Right cardiac atrium (tissue), 5 donors: ENCODE data around the gene GTF3C1. TPM values are rescaled to one million over a fixed set of nuclear protein-coding genes. Genes with fewer than 3 reads are reported as not detected.

Experiments
- ATAC-seq, 2 donors: fragments of 200-7000 bp; cut with Tn5 transposase; one replicate each; pipeline versions ENCODE4 v1.8.0 to v1.9.1; 2020; ENCODE audit warnings: moderate library complexity in 2 of 2, mild to moderate bottlenecking in 1 of 2
- DNase-seq, 3 donors: peaks; one replicate each; pipeline ENCODE4 v3.0.0-alpha.2; 2020
- H3K27ac ChIP-seq: one replicate; pipeline ENCODE4 v1.5.1; 2013; ENCODE audit warnings: mild to moderate bottlenecking, low read length, control low read depth, moderate library complexity
- H3K27me3 ChIP-seq: one replicate; pipeline ENCODE4 v1.6.1; 2013; ENCODE audit not compliant: control insufficient read depth, insufficient read depth
- H3K4me1 ChIP-seq: one replicate; pipeline ENCODE4 v1.6.1; 2013; ENCODE audit warnings: low read length; ENCODE audit not compliant: control insufficient read depth, insufficient read depth
- H3K4me3 ChIP-seq: one replicate; pipeline ENCODE4 v1.5.1; 2013; ENCODE audit warnings: low read length, control low read depth
- H3K9me3 ChIP-seq: one replicate; pipeline ENCODE4 v1.6.1; 2013; ENCODE audit warnings: low read length; ENCODE audit not compliant: control insufficient read depth
- WGBS: extraction: QIAGEN DNeasy Blood & Tissue Kit; methylation state at CpG from one replicate; pipeline ENCODE4 v1.1.7; 2013; 5-methylcytosine and 5-hydroxymethylcytosine counted together
- intact Hi-C, 4 donors: fragments of 100-400 bp; cut with DNase I; formaldehyde crosslinking; loops; one replicate each; pipeline versions ENCODE4 v1.11.0 to v1.14.0; 2022 to 2023
- polyA plus RNA-seq: library from polyadenylated mRNA; stranded (reverse); fragments of 200-250 nt; gene quantifications from one replicate; pipeline ENCODE4 v1.2.3, GENCODE V29; 2013
- total RNA-seq, 4 donors: library from RNA; stranded (reverse); fragmentation: NEBNext Ultra II Directional; extraction: Animal tissue kit (Norgen Biotek cat#: 25700); gene quantifications; one replicate each; pipeline ENCODE4 v1.2.1, GENCODE V29; 2021
- donor health status: healthy with polysubstance abuse.
- donor health status: DM: no; HTN: yes; CAD: no.
- donor health status: DM: no; HTN: no; CAD: no.
- donor health status: DM: no; HTN: yes; CAD: no; lungs with severe emphysema.
- donor health status: DM: yes; HTN: yes; CAD: no.

Gene GTF3C1
- total and polyA plus RNA-seq, 5 donors, result 49.0 to 58.6 (median 56.6) TPM

DNA sequence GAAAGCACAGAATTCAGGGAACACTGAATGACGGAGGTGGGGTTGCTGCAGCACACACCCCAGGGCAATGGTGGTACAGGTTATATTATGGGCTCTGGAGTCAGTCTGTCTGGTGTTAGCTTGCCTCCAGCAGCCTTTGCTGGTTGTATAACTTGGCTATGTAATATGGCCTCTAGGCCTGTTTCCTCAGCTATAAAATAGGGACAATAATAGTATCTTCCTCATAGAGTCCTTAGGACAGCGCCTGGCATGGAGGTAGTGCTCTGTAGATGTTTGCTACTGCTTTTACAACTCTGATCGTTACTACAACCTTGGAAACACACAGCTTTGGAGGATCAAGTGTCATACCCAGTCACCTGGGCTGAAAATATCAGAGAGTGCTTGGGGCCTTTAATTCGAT lies 31.5 kb downstream of the GTF3C1 start:
- intact Hi-C loops, result no loop called here
- Histone ChIP-seq H3K4me1 (no peaks in the 10 kb centered on the region), H3K27ac (no peak overlapping the region), H3K4me3 (no peak overlapping the region), H3K27me3 (no peaks in the 10 kb centered on the region), H3K9me3 (no peaks in the 10 kb centered on the region)
- WGBS, result 94% methylated on average over 4 of the region's 4 CpGs
- ATAC-seq (no peak), DNase-seq (no peak)

DNA sequence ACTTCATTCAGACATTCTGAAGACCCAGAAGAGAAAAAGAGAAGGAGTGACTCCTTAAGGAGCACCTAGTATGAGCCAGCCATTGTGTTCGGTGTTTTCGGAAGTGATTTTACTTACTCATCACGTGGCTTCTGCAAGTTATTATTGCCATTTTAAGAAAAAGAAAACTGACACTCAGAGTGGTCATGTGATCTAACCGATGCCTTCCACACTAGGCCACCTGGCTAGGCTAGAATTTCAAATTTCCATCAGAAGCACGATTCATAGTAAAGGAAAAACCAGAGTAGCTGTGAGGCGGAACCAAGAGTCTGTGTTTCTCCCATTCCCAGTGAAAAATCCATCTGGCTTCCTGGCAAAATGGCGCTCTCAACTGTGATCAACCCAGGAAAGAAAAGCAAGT lies 32.0 kb downstream of the GTF3C1 start:
- Histone ChIP-seq H3K27me3 (no peaks in the 10 kb centered on the region), H3K4me3 (no peak overlapping the region), H3K27ac (no peak overlapping the region), H3K9me3 (no peaks in the 10 kb centered on the region), H3K4me1 (no peaks in the 10 kb centered on the region)
- intact Hi-C loops, result no loop called here
- ATAC-seq, result no peak
- 96% methylated on average over 7 of the region's 7 CpGs for WGBS
- DNase-seq, result no peak

DNA sequence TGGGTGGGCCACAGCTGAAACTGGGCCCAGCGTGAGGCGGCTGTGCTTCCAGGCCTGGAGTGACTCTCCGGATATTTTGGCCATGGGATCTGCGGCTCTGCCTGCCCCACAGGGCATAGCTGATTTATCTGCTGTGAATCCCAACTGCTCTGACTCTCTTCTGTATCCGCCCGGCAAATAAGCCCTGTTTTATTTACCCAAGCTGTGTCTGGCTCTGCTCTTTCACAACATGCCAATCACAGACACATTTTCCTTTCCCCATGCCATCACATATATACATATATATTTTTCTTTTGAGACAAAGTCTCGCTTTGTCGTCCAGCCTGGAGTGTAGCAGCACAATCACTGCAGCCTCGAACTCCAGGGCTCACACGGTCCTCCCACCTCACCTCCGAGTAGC lies 33.3 kb downstream of the GTF3C1 start:
- intact Hi-C loops, result no loop called here

DNA sequence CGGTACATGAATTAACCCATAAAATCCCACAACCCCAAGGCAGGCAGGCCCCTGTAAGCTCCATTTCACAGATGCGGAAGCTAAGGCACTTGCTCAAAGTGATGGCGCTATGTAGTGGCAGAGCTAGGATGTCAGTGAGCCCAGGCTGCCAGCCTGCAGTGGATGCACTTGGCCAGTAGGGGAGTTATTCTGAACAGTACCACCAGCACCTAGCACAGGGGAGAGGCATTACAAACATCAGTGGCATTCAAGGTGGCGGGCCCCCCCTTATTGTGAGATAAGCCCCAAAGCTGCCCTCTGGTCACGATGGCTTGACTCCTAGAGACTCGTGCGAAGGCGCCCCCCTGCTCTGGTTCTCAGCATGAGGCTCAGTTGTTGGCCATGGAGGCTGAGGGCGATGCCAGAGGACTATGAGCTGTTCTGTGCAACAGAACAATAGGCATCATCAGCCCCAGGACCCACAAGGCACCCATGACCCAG lies 33.8 kb downstream of the GTF3C1 start:
- intact Hi-C loops, result no loop called here
- no peaks in the 10 kb centered on the region for H3K9me3 ChIP-seq
- H3K27me3 ChIP-seq, result no peaks in the 10 kb centered on the region
- H3K4me3 ChIP-seq, result no peak overlapping the region
- 74% methylated on average over 9 of the region's 9 CpGs for WGBS
- ATAC-seq, result peak; percentile 2 to 28
- no peaks in the 10 kb centered on the region for H3K4me1 ChIP-seq
- peak in 1 of 3 donors; percentile 67 for DNase-seq
- no peak overlapping the region for H3K27ac ChIP-seq

More for the DNA sequence above, 33.3 kb downstream of the GTF3C1 start:
- no peaks in the 10 kb centered on the region for H3K27me3 ChIP-seq
- H3K27ac ChIP-seq, result no peak overlapping the region
- H3K4me3 ChIP-seq, result no peak overlapping the region
- ATAC-seq (no peak), DNase-seq (no peak)
- no peaks in the 10 kb centered on the region for H3K9me3 ChIP-seq
- 88% methylated on average over 11 of the region's 11 CpGs for WGBS
- H3K4me1 ChIP-seq, result no peaks in the 10 kb centered on the region

DNA sequence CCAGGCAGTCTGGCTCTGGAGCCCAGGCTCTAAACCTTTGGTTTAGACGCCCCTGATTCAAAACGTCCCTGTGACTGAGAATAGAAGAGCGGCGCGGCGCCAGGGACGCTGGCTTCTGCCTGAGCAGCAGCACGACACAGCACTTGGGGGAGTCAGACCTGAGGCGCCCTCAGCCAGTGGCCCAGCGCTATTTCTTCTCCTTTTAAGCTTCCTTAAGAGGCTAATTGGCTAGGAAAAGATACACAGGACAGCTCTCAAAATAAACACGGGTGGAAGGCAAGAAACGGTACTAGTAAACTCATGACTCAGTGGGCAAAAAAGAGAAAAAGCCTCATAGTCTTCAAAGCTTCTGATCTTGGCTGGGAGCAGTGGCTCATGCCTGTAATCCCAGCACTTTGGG lies 34.9 kb downstream of the GTF3C1 start:
- H3K4me3 ChIP-seq, result no peak overlapping the region
- intact Hi-C loops, result no loop called here
- H3K27ac ChIP-seq, result peak overlapping the region; percentile 22
- peak in 2 of 3 donors; percentile 37 to 79 for DNase-seq
- peak; percentile 22 to 37 for ATAC-seq
- H3K4me1 ChIP-seq, result no peaks in the 10 kb centered on the region
- no peaks in the 10 kb centered on the region for H3K27me3 ChIP-seq
- H3K9me3 ChIP-seq, result no peaks in the 10 kb centered on the region
- 81% methylated on average over 12 of the region's 12 CpGs for WGBS

DNA sequence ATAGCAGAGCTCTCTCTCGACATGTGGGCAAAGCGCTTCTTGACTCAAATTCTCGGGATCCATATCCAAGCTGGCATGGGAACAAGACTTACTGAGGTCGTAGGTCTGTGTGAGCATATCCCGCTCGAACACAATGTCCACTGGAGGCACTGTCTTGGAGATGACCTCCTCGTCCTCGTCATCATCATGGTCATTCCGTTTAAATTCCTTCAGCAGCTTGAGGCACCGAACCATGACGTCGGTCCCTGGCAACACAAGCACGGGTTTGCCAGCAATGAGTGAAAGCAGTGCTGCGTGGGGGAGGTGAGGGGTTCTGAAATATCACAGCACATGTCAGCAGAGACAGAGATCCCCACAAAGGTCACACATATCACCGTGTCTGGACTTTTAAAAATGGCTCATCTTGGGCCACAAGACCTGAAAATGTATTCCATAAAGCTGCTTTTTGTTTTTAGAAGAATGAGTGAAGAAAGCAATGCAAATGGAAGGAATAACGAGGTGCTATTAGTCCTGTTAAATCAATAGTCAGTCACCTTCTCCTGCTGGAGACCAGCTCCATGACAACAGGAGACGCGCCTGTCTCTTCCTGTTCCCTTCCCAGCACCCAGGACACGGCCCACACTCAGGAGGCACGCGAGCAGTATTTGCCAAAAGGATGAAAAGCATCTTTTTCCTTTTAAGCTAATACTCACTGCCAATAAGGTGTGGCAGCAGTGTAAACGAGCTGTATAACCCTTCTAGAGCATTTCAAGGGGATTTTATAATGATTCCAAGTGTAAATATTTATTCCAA lies 37.9 kb downstream of the GTF3C1 start:
- DNase-seq (peak in 2 of 3 donors; percentile 74 to 76), ATAC-seq (peak; percentile 16 to 75)
- WGBS, result 64% methylated on average over 22 of the region's 22 CpGs
- intact Hi-C loops, result no loop called here
- Histone ChIP-seq H3K27me3 (no peaks in the 10 kb centered on the region), H3K4me3 (no peak overlapping the region), H3K9me3 (no peaks in the 10 kb centered on the region), H3K4me1 (no peaks in the 10 kb centered on the region), H3K27ac (peak overlapping the region; percentile 42)

DNA sequence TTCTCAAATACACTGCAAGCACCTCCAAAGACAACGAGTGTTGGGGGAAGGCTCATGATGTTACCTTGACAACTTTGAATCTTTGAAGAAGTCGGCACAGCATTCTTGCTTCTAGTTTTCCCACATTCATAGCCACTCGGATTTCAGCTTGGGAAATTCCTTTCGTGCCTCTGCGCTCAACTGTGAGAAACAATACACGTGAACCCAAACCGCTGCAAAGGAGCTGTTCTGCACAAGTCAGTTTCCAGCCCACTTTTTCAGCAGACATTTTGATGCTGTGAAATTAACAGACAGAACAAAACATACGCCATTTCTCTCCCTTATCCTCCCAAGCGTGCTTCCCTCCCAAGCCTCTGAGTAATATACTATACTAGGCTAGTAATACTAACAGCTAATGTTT lies 41.2 kb downstream of the GTF3C1 start:
- Histone ChIP-seq H3K9me3 (no peaks in the 10 kb centered on the region), H3K27me3 (no peaks in the 10 kb centered on the region), H3K4me3 (no peak overlapping the region), H3K27ac (no peak overlapping the region), H3K4me1 (no peaks in the 10 kb centered on the region)
- intact Hi-C loops, result no loop called here
- no peak for ATAC-seq
- WGBS, result 93% methylated on average over 9 of the region's 9 CpGs
- no peak for DNase-seq

DNA sequence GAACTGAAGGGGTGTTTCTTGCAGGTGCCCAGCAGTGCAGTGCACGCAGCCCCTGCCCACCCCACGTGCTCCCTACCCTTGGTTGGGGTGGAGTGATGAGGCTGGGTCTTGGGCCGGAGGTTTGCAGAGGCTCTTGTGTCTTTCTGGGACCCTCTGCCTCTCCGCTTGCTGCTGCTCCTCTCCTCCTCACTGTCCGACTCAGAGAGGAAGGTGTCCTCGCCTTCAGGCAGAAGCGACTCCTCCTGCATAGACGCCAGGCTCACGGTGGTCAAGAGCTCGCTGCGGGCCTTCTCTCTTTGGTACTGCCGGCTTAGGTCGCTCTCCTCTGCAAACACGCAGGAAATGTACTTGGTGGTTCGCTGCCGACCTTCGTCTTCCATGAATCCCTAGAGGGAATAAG lies 42.9 kb downstream of the GTF3C1 start:
- Histone ChIP-seq H3K4me1 (no peaks in the 10 kb centered on the region), H3K9me3 (no peaks in the 10 kb centered on the region), H3K27me3 (no peaks in the 10 kb centered on the region), H3K4me3 (no peak overlapping the region), H3K27ac (no peak overlapping the region)
- no peak for DNase-seq
- no peak for ATAC-seq
- intact Hi-C loops, result no loop called here
- 95% methylated on average over 17 of the region's 17 CpGs for WGBS

DNA sequence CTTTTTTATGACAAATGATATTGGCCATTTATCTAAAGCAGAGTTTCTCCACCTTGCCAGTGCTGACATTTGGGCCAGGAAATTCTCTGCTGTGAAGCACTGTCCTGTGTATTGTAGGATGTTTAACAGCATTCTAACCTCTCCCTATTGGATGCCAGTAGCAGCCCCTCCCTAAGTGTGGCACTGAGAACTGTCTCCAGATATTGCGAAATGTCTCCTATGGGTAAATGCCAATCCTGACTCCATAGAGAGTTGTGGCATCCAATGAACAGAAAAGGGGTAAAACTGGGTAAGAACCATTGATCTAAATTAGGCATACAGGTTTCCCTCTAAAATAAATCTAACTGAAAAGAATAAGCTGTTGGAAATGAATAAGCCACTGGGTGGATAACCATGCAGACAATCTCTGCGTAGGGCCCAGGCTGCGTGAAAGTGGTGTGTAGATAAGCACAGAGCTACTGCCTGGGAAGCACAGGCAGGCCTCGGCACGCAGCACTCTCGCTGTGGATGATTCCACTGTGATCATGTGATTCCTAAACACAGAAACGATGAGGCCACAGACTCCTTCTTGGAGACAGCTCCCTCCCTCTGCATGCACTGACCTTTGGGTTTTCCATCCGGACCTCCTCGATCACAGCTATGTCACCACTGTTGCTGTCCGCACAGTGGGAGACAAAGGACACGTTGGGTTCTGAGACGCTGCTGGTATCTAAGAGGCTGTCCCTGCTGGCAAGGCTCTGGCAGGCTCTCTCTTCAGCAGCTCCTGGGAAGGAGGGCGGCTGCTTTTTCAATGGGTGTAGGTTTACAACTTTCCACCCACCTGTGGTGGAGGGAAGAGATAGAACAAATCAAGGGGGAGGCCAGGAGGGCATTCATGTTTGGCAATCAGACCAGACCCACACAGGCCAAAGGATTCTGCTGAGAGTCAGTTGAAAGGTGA lies 44.1 kb downstream of the GTF3C1 start:
- Histone ChIP-seq H3K4me1 (no peaks in the 10 kb centered on the region), H3K9me3 (no peaks in the 10 kb centered on the region), H3K27ac (peak overlapping the region; percentile 70), H3K27me3 (no peaks in the 10 kb centered on the region), H3K4me3 (no peak overlapping the region)
- 64% methylated on average over 13 of the region's 13 CpGs for WGBS
- intact Hi-C loops, result no loop called here
- peak in 1 of 3 donors; percentile 65 for DNase-seq
- peak; percentile 77 to 81 for ATAC-seq

DNA sequence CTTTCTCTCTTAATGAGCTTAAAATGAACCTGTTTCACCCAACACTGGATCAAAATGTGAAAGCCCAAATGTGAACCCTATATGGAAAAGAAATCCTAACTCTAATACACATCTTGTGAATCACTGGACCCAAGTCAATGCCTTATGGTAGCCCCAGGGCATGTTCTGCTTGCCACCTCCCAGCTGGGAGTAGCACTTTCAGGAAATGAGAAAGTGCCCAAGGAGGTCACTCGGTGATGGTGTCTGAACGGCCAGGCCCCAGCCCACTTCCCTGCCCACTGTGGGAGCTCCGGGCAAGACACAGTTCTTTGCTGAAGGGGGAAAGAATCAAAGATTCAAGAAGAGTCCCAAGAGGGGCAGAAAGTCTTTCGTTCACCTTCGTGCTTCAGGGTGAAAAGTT lies 46.1 kb downstream of the GTF3C1 start:
- no peaks in the 10 kb centered on the region for H3K4me1 ChIP-seq
- ATAC-seq (no peak), DNase-seq (no peak)
- H3K9me3 ChIP-seq, result no peaks in the 10 kb centered on the region
- 79% methylated on average over 5 of the region's 5 CpGs for WGBS
- H3K27ac ChIP-seq, result no peak overlapping the region
- intact Hi-C loops, result no loop called here
- no peaks in the 10 kb centered on the region for H3K27me3 ChIP-seq
- no peak overlapping the region for H3K4me3 ChIP-seq

DNA sequence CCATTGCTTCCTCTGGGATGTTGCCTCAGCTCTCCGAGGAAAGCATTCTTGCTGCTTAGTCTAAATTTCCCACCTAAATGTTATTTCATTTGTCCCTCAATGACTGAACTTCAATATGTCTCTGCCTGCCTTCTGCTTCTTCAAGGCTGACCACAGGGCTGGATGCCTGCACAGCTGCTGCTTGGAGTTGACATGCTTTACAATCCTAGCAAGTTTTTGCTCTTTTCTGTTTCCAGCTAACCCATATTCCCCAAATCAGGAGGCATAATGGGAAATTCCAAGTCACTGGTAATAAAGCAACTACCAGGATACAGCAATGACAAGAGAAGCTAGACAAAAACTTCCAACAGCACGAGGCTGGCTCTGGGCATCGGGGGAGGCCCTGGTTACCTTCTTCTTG lies 48.9 kb downstream of the GTF3C1 start:
- H3K27ac ChIP-seq, result no peak overlapping the region
- no peaks in the 10 kb centered on the region for H3K9me3 ChIP-seq
- no peak for DNase-seq
- 97% methylated on average over 3 of the region's 3 CpGs for WGBS
- intact Hi-C loops, result no loop called here
- no peaks in the 10 kb centered on the region for H3K27me3 ChIP-seq
- H3K4me3 ChIP-seq, result no peak overlapping the region
- H3K4me1 ChIP-seq, result no peaks in the 10 kb centered on the region
- no peak for ATAC-seq
